ENCODE results near the gene LNX1. TPM values are rescaled to one million over a fixed set of nuclear protein-coding genes. Genes with fewer than 3 reads are reported as not detected.

Gene LNX1
- total and polyA plus RNA-seq, 2 of the 8 experiments (the other 6 are each of a cell fraction or from before 2014, with no cell fraction given), result 2.7 to 3.8 TPM

GRCh38 chr4:53441564-53441963 is 149.7 kb downstream of the LNX1 start:
- H2BK120ac ChIP-seq (replicated peaks; ENCODE audit: low read depth, low read length), result no peak overlapping the region
- CTCF ChIA-PET (ENCODE audit: partially characterized antibody), result no interaction called here
- no peaks in the 10 kb centered on the region for H3K9me3 ChIP-seq (ENCODE audit: insufficient read depth in 2 of 2, low read depth in 1 of 2, low read length in 1 of 2)
- TF ChIP-seq POU5F1 (IDR thresholded peaks at IDR 0.05; ENCODE audit: low read depth, low read length) (no peak), PHF8 (conservative IDR thresholded peaks at IDR 0.05; ENCODE audit: low read depth, low read length) (no peak), POLR2A (IDR thresholded peaks at IDR 0.05; ENCODE audit: control extremely low read depth in 1 of 2, low read depth in 2 of 2, low read length in 2 of 2) (no peak), HDAC2 (IDR thresholded peaks at IDR 0.05; ENCODE audit: borderline replicate concordance in 1 of 2, low read depth in 2 of 2, low read length in 2 of 2) (no peak)
- TF ChIP-seq, protein P1, sequence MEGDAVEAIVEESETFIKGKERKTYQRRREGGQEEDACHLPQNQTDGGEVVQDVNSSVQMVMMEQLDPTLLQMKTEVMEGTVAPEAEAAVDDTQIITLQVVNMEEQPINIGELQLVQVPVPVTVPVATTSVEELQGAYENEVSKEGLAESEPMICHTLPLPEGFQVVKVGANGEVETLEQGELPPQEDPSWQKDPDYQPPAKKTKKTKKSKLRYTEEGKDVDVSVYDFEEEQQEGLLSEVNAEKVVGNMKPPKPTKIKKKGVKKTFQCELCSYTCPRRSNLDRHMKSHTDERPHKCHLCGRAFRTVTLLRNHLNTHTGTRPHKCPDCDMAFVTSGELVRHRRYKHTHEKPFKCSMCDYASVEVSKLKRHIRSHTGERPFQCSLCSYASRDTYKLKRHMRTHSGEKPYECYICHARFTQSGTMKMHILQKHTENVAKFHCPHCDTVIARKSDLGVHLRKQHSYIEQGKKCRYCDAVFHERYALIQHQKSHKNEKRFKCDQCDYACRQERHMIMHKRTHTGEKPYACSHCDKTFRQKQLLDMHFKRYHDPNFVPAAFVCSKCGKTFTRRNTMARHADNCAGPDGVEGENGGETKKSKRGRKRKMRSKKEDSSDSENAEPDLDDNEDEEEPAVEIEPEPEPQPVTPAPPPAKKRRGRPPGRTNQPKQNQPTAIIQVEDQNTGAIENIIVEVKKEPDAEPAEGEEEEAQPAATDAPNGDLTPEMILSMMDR (IDR thresholded peaks at IDR 0.05; ENCODE audit: control extremely low read depth in 1 of 3, insufficient read depth in 1 of 3, low read depth in 1 of 3, low read length in 3 of 3), result no peak
- peaks cover 0 to 4% of the 10 kb centered on the region in 2 experiments for H4K20me1 ChIP-seq (replicated peaks in 1 of 2; ENCODE audit: control insufficient read depth in 1 of 2, insufficient read depth in 2 of 2, low read length in 2 of 2)
- peaks cover 0 to 25% (median 3%) of the 10 kb centered on the region in 4 experiments; a peak in 2 of 8 replicates for H3K36me3 ChIP-seq (ENCODE audit: control insufficient read depth in 2 of 4, insufficient read depth in 4 of 4, low read length in 3 of 4)
- POLR2A ChIA-PET (ENCODE audit: partially characterized antibody), result no interaction called here
- H3K27me3 ChIP-seq (replicated peaks in 1 of 4; ENCODE audit: control insufficient read depth in 3 of 4, extremely low read depth in 1 of 4, insufficient read depth in 3 of 4, low read length in 3 of 4), result no peaks in the 10 kb centered on the region
- H2AFZ ChIP-seq (ENCODE audit: low read length), result no peak overlapping the region
- no peak overlapping the region for H3K14ac ChIP-seq (ENCODE audit: insufficient read length)
- no peaks in the 10 kb centered on the region for H3K23me2 ChIP-seq (ENCODE audit: low read depth, low read length)
- H3K4me2 ChIP-seq (ENCODE audit: insufficient read depth in 1 of 2, low read depth in 2 of 2, low read length in 2 of 2), result no peak overlapping the region
- no peaks in the 10 kb centered on the region for H3K79me1 ChIP-seq (ENCODE audit: low read depth, low read length)
- no peak overlapping the region for H2BK20ac ChIP-seq (ENCODE audit: low read length)
- H2BK5ac ChIP-seq (ENCODE audit: low read depth, low read length), result no peak overlapping the region
- no peaks in the 10 kb centered on the region for H3K4me1 ChIP-seq (replicated peaks in 1 of 4; ENCODE audit: control insufficient read depth in 3 of 4, insufficient read depth in 4 of 4, low read length in 3 of 4)
- peaks cover 0 to 3% of the 10 kb centered on the region in 2 experiments; a peak in 1 of 4 replicates for H3K79me2 ChIP-seq (ENCODE audit: control insufficient read depth in 1 of 2, insufficient read depth in 2 of 2, low read length in 2 of 2)
- H3K9ac ChIP-seq (replicated peaks in 1 of 4; ENCODE audit: extremely low read depth in 1 of 4, low read depth in 3 of 4, low read length in 3 of 4), result no peak overlapping the region
- no peak overlapping the region for H4K91ac ChIP-seq (replicated peaks; ENCODE audit: insufficient read length, low read length)
- no peak overlapping the region for H2BK15ac ChIP-seq (ENCODE audit: low read length)
- H3K23ac ChIP-seq (ENCODE audit: insufficient read length), result no peak overlapping the region
- H2BK12ac ChIP-seq (ENCODE audit: low read depth, low read length), result no peak overlapping the region
- no peak overlapping the region for H2AK5ac ChIP-seq (ENCODE audit: low read depth, low read length)
- no peak overlapping the region for H4K8ac ChIP-seq (ENCODE audit: extremely low read depth, insufficient read depth, low read length)
- no peak for DNase-seq (ENCODE audit: low read depth in 1 of 2, low spot score in 2 of 2)
- H3K27ac ChIP-seq (ENCODE audit: low read depth, low read length), result no peak overlapping the region
- 82% methylated on average over 1 of the region's 1 CpG; no CpG with 5 or more reads in 1 of the 2 experiments for WGBS, 2 experiments (ENCODE audit: extremely low coverage in 1 of 2, insufficient coverage in 1 of 2, insufficient read length in 1 of 2, insufficient replicate concordance in 2 of 2, low coverage in 1 of 2, low lambda C conversion rate in 2 of 2, missing lambda C conversion rate in 1 of 2)
- no peak overlapping the region for H3K56ac ChIP-seq (replicated peaks; ENCODE audit: insufficient read length, low read depth, low read length)
- no peak overlapping the region for H3K4ac ChIP-seq (replicated peaks; ENCODE audit: insufficient read length, low read depth, low read length)
- H3K4me3 ChIP-seq (ENCODE audit: extremely low read depth in 1 of 4, insufficient read depth in 2 of 4, low read depth in 3 of 4, low read length in 4 of 4), result no peak overlapping the region
- no peak for FAIRE-seq
- H4K5ac ChIP-seq (ENCODE audit: insufficient read length, low read depth, low read length), result no peak overlapping the region
- H3K18ac ChIP-seq (ENCODE audit: extremely low read depth, low read length), result no peak overlapping the region

Data from H1 (cell line).